ENCODE results near the gene SLIT3. TPM values are rescaled to one million over a fixed set of nuclear protein-coding genes. Genes with fewer than 3 reads are reported as not detected.

Gene SLIT3
- polyA plus RNA-seq, 1 of the 3 experiments (the other 2 are of a cell fraction): 119 TPM

GRCh38 chr5:168766426-168766700, 534.6 kb downstream of the SLIT3 start (continued):
- no peak for TF ChIP-seq EP300 (IDR thresholded peaks at IDR 0.05; ENCODE audit: borderline replicate concordance in 1 of 2, low read depth in 1 of 2, low read length in 1 of 2)
- TF ChIP-seq MXI1 (IDR thresholded peaks at IDR 0.05; ENCODE audit: low read depth, low read length): no peak
- TF ChIP-seq GABPA (IDR thresholded peaks at IDR 0.05; ENCODE audit: low read depth): no peak
- no peak for TF ChIP-seq SMC3 (IDR thresholded peaks at IDR 0.05; ENCODE audit: low read depth, low read length)

- no peaks in the 10 kb centered on the region for H3K27me3 ChIP-seq (ENCODE audit: insufficient read depth)
- H4K20me1 ChIP-seq (ENCODE audit: insufficient read depth): no peaks in the 10 kb centered on the region
- H3K4me2 ChIP-seq: peak overlapping the region; percentile 29
- 31% methylated on average over 9 of the region's 9 CpGs for WGBS (ENCODE audit: low lambda C conversion rate)
- CTCF ChIA-PET: interaction anchor here (0.9 to 1.9 kb wide), 6 partner anchors 10 to 497 kb away, joined by 3 to 6 read pairs (median 3); no protein-coding TSS in a partner anchor
- no peaks in the 10 kb centered on the region for H3F3A ChIP-seq (replicated peaks; ENCODE audit: insufficient read depth)
- POLR2A ChIA-PET: interaction anchor here (0.7 to 1.3 kb wide), 7 partner anchors 9 to 179 kb away, joined by 3 to 7 read pairs (median 3); no protein-coding TSS in a partner anchor
- no peaks in the 10 kb centered on the region for H3K9me3 ChIP-seq
- H3K9me2 ChIP-seq: no peaks in the 10 kb centered on the region
- H2AFZ ChIP-seq (ENCODE audit: low read depth): no peak overlapping the region
- peak overlapping the region; percentile 52 to 96 for H3K27ac ChIP-seq (ENCODE audit: low read depth in 2 of 2, low read length in 1 of 2)
- H3K36me3 ChIP-seq (replicated peaks in 1 of 2; ENCODE audit: control insufficient read depth in 1 of 2, insufficient read depth in 2 of 2, low read length in 1 of 2): peaks cover 16 to 96% of the 10 kb centered on the region in 2 experiments
- TF ChIP-seq, protein P1, sequence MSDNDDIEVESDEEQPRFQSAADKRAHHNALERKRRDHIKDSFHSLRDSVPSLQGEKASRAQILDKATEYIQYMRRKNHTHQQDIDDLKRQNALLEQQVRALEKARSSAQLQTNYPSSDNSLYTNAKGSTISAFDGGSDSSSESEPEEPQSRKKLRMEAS (IDR thresholded peaks at IDR 0.05; ENCODE audit: low read depth): no peak
- TF ChIP-seq FOXM1 (IDR thresholded peaks at IDR 0.05; ENCODE audit: low read depth) (no peak), EP300 (IDR thresholded peaks at IDR 0.05; ENCODE audit: borderline replicate concordance in 1 of 2, low read depth in 1 of 2, low read length in 1 of 2) (no peak), TCF12 (IDR thresholded peaks at IDR 0.05) (peak; percentile 45; the same call in 1 of the 2 replicates), MXI1 (IDR thresholded peaks at IDR 0.05; ENCODE audit: low read depth, low read length) (no peak), TEAD4 (IDR thresholded peaks at IDR 0.05; ENCODE audit: borderline replicate concordance, insufficient read depth) (no peak), CTCF (IDR thresholded peaks at IDR 0.05) (no peak), GATA2 (CRISPR knock-in tag; IDR thresholded peaks at IDR 0.05) (peak; percentile 70), MEF2A (IDR thresholded peaks at IDR 0.05; ENCODE audit: borderline replicate concordance, low read depth) (no peak), JUND (IDR thresholded peaks at IDR 0.05) (peak; percentile 38; the same call in 1 of the 2 replicates)
- TF ChIP-seq, protein P2, sequence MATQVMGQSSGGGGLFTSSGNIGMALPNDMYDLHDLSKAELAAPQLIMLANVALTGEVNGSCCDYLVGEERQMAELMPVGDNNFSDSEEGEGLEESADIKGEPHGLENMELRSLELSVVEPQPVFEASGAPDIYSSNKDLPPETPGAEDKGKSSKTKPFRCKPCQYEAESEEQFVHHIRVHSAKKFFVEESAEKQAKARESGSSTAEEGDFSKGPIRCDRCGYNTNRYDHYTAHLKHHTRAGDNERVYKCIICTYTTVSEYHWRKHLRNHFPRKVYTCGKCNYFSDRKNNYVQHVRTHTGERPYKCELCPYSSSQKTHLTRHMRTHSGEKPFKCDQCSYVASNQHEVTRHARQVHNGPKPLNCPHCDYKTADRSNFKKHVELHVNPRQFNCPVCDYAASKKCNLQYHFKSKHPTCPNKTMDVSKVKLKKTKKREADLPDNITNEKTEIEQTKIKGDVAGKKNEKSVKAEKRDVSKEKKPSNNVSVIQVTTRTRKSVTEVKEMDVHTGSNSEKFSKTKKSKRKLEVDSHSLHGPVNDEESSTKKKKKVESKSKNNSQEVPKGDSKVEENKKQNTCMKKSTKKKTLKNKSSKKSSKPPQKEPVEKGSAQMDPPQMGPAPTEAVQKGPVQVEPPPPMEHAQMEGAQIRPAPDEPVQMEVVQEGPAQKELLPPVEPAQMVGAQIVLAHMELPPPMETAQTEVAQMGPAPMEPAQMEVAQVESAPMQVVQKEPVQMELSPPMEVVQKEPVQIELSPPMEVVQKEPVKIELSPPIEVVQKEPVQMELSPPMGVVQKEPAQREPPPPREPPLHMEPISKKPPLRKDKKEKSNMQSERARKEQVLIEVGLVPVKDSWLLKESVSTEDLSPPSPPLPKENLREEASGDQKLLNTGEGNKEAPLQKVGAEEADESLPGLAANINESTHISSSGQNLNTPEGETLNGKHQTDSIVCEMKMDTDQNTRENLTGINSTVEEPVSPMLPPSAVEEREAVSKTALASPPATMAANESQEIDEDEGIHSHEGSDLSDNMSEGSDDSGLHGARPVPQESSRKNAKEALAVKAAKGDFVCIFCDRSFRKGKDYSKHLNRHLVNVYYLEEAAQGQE (IDR thresholded peaks at IDR 0.05; ENCODE audit: low read depth, low read length): no peak
- TF ChIP-seq, protein P3, sequence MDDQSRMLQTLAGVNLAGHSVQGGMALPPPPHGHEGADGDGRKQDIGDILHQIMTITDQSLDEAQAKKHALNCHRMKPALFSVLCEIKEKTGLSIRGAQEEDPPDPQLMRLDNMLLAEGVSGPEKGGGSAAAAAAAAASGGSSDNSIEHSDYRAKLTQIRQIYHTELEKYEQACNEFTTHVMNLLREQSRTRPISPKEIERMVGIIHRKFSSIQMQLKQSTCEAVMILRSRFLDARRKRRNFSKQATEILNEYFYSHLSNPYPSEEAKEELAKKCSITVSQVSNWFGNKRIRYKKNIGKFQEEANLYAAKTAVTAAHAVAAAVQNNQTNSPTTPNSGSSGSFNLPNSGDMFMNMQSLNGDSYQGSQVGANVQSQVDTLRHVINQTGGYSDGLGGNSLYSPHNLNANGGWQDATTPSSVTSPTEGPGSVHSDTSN (IDR thresholded peaks at IDR 0.05): peak; percentile 93
- peak; percentile 59 for DNase-seq
- H3K79me2 ChIP-seq (ENCODE audit: insufficient read depth): no peaks in the 10 kb centered on the region
- no peak overlapping the region for H3K4me3 ChIP-seq (ENCODE audit: low read depth in 2 of 2, low read length in 1 of 2)
- H3K9ac ChIP-seq: no peak overlapping the region
- H3K4me1 ChIP-seq (ENCODE audit: control insufficient read depth in 1 of 2, insufficient read depth in 2 of 2, low read depth in 1 of 2, low read length in 1 of 2): peaks cover 15 to 69% of the 10 kb centered on the region in 2 experiments; a peak in 3 of 4 replicates
Measured at GRCh38 chr5:168765551-168766425, 535.2 kb downstream of the SLIT3 start.

Measured in SK-N-SH (cell line).